Subcutaneous adipose tissue (tissue), 4 donors: ENCODE data around the gene PKN1. TPM values are rescaled to one million over a fixed set of nuclear protein-coding genes. Genes with fewer than 3 reads are reported as not detected.

ENCODE experiments used
- CTCF ChIP-seq: fragments of 450-650 bp; IDR thresholded peaks from one replicate; pipeline ENCODE4 v1.5.1; 2016; ENCODE audit warnings: low read depth, mild to moderate bottlenecking, control low read depth, antibody characterized with exemption, moderate library complexity
- total RNA-seq, 4 donors: library from RNA; depleted of rRNA; stranded (reverse); fragments of >200 nt; gene quantifications; one replicate each; pipeline ENCODE4 v1.1.0, GENCODE V29; 2016

Gene PKN1
- total RNA-seq, 4 donors from 2014 or later, result 47.8 to 136 (median 75.8) TPM

- no peak for TF ChIP-seq CTCF
These were observed 27.1 kb upstream of the PKN1 start for GRCh38 chr19:14405758-14406644.

GRCh38 chr19:14406645-14407401 is 26.3 kb upstream of the PKN1 start:
- no peak for TF ChIP-seq CTCF

- TF ChIP-seq CTCF, result no peak
These were observed 25.3 kb upstream of the PKN1 start for GRCh38 chr19:14407605-14408484.

GRCh38 chr19:14408491-14409145 is 24.5 kb upstream of the PKN1 start:
- no peak for TF ChIP-seq CTCF

- no peak for TF ChIP-seq CTCF
These were observed 23.7 kb upstream of the PKN1 start for GRCh38 chr19:14409146-14410023.
